DMS53 treated with DMSO at 0.1 percent for 48 hours (cell line): Measurements from ENCODE around the gene CTCFL.
"Not testable (repeated sequence)": the region's sequence is repeated elsewhere in the genome, so short reads cannot be mapped to it uniquely, and the experiment has no call there.

Experiments used
- DNase-seq: peaks from one replicate; lab custom pipeline; 2025; ENCODE audit not compliant: unreplicated experiment; lab: John Stamatoyannopoulos, UW

Gene CTCFL

GRCh38 chr20:57483287-57484050 lies 41.5 kb downstream of the CTCFL start:
- DNase-seq = no peak

GRCh38 chr20:57482796-57483195 lies 42.1 kb downstream of the CTCFL start:
- no peak for DNase-seq

GRCh38 chr20:57482148-57482547 lies 42.8 kb downstream of the CTCFL start:
- no peak for DNase-seq

DNA sequence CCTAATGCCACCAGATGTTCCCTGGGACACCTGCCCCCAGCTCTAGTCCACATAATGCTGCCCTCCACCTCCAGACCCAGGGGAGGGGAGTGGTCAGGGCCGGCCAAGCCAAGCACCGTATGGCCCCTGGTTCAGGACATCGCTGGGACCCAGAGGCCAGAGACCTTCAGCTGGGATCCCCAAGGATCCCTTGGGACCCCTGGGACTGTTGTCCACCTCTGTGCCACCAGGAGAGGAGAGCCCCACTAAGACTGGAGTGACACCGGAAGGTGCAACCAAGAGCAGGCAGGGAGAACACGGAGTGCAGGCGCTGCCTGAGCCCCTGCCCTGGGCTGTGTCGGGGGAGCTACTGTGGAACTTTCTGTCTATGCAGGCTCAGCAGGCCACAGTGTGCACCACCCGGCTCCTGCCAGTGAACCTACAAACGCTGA lies 43.6 kb downstream of the CTCFL start:
- DNase-seq = no peak

DNA sequence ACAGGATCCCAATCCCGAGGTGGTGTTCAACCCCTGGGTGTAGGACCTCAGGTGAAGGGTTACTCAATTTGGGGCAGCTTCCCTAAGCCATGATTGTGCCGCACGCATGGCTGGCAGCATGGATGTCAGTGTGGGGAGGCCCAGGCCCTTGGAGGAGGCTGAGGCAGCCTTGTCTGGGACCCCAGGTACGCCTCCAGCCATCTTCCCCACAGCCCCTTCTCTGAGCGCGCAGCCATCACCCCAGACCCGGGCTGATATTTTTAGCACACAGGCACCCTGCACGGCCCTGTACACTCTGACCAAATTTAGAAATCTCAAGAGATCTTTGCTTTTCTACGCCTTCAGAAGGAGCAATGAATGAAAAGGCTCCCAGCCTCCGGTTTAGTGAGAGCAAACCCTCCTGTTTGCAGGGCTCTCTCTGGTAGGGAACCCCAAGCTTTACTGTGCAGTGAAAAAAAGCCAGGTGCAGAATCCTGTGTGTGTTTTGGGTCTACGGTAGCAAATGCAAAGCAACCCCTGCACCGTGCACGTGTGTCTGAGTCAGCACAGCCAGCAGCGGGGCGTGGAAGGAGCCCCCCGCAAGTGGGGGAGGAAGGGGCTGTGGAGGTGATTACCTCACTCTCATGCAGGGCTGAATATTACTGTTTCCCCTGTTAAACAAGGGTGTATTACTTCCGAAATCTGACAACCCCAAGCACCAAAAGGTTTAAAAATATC lies 44.3 kb downstream of the CTCFL start:
- DNase-seq = no peak

- DNase-seq = no peak
Measured at GRCh38 chr20:57479196-57479595, 45.7 kb downstream of the CTCFL start.

GRCh38 chr20:57478176-57478575 lies 46.8 kb downstream of the CTCFL start:
- DNase-seq = no peak

DNA sequence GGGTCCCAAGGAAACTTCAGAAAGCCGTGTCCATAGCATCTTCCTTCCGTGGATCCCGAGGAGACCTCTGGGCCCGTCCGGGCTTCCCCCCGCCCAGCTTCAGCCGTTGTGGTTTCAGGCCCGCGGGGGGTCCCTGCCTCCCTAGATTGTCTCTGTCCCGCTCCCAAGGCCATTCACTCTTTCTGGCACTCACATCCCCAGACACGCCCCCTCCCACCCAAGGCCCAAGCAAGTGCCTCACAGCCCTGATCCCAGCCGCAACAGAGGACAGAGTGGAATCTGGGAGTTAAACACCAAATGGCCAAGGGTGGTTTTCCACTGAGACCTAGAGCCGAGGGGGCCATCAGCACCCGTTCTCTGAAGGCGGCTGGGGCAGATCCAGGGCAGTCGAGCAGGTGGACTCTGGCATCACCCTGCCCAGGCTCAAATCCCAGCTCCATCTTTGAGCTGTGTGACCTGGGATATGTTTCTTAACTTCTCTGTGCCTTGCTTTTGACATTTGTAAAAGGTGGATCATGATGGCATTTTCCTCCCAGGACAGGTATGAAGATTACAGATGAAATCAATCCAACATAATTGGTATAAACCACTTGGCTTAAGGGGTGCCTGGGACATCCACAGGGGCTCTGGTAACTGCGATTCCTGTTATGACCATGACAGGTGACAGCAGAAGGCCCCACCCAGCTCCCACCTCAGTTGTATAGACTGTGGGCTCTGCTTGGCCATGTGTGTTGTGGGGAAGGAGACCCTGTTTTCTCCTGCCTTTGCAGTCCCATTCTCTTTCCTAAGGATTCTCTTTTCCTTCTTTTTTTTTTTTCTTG lies 48.1 kb downstream of the CTCFL start:
- DNase-seq = no peak

- DNase-seq = no peak
Measured at GRCh38 chr20:57476084-57476526, 48.8 kb downstream of the CTCFL start.

DNA sequence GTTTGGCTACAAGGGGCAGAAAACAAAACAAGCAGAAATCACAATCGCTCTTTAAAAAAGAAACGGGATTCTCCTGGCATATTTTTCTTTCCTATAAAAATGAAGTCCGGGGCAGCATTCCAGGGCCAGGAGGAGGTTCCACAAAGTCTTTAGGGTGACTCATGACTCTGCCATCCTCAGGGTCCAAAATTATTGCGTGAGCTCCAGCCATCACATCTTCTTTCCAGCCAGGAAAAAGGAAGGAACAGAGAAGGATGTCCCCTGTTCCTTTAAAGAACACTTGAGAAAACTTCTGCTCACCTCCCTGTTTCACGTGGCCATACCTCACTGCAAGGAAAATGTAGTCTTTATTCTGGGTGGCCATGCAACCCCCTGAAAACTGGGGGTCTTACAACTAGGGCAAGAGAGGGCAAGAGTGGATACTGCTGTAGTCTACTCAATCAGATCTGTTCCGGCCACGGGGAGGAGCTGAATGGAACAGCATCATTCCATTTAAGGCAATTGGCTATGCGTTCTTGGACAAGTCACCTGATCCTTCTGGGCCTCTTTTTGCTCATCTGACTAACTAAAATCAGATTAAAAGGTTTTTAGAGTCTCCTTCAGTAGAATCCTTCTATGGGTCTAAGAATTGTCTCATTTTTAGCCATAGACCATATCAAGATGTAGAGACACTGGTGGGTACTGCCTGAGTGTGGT lies 49.4 kb downstream of the CTCFL start:
- DNase-seq = no peak

GRCh38 chr20:57474816-57475215 lies 50.1 kb downstream of the CTCFL start:
- DNase-seq = no peak

- no peak for DNase-seq
Measured at GRCh38 chr20:57474205-57474604, 50.7 kb downstream of the CTCFL start.

- DNase-seq = no peak
Measured at GRCh38 chr20:57473246-57474048, 51.5 kb downstream of the CTCFL start.

DNA sequence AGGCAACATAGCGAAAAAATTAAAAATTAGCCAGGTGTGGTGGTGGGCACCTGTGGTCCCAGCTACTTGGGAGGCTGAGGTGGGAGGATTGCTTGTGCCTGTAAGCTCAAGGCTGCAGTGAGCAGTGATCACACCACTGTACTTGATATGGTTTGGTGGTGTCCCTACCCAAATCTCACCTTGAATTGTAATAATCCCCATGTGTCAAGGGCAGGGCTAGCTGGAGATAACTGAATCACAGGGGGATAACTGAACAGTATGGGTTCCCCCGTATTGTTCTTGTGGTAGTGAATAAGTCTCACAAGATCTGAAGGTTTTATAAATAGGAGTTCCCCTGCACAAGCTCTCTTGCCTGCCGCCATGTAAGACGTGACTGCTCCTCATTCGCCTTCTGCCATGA lies 52.5 kb downstream of the CTCFL start:
- not testable (repeated sequence) for DNase-seq

GRCh38 chr20:57471496-57472372 lies 53.2 kb downstream of the CTCFL start:
- DNase-seq = no peak

DNA sequence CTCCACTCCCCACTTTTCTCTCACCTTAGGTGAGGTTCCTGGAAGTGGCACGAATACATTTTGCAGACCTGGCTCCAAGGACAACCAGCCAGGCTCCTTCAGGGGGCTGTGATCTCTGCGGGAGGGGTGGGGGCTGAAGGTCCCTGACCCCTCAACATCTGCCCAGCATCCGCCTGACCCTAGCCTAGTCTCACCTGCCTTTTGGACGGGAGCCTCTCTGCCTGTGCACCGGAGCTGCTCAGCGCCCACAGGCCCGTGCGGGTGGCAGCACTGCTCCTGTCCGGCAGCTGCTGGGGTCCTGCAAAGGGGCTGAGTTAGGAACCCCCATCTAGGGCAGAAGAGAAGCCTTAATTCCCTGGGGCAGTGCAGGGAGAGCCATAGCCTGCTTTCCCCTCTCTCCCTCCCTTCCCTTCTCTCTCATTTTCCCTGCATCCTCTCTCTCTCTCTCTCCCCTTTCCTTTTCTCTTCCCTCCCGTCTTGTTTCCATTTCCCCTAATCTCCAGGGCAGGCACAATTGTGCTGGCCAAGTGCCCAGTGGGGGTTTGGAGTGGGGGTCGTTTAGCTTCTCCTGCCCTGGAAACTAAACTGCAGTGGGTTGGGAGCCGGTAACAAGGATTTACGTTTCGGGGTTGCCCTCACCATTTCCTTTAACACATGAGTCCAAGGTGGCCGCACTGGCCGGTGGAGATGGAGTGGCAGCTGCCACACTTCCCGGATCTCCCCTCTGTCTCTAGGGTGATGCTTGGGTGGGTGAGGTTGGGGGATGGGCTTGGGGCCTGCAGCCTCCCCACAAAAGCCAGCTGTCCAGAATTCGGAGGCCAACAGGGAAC lies 54.1 kb downstream of the CTCFL start:
- DNase-seq = no peak

DNA sequence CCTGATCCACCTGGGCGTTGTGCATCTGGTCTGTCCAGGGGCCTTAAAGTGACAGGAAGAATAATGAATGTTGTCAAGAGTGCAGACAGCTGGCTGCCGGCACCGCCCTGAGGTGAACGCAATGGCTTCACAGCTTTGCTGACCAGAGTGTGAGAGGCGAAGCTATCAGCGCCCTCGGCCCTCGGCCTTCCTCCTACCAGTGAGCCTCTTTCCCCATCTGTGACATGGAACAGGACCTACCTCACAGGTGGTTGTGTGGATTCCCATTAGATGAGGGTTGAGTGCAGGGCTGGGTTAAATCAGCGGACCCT lies 54.8 kb downstream of the CTCFL start:
- no peak for DNase-seq

DNA sequence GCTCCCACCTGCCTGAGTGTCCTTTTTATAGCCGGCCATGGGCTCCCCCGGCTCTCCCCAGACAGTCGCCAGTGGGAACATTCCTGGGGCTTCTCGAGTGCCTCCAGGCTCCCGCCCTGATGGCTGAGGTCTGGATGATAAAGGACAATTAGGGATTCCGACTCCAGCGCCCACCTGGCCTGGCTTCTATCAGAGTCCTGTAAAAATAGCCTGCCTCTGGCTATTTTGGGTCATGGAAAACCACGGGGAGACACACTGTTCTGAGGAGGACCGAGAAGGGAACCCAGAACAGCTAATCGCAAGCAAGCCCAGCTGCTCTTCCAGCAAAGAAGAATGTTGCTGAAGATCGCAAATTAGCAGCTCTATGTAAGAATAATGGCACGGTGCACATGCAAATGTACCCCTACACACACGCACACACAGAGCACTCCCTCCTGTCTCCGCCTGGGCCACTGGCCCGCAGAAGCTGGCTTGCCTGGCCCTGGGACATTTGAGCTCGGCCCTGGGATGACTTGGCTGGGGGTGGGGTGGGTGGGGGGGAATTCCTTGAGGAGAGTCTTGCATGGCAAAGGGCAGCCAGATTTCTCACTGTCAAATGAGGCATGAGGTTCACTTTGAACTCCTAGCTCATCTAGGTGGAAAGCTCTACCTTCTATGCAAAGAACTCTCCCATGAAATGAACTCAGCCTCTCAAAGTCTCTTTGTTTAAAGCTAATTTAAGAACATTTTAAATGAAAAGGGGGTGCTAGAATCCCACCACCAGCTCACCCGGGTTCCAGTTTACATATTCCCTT lies 55.3 kb downstream of the CTCFL start:
- DNase-seq = no peak
